ENCODE results near the gene PRKAG3. TPM values are rescaled to one million over a fixed set of nuclear protein-coding genes. Genes with fewer than 3 reads are reported as not detected.

PRKAG3 gene
- total RNA-seq, 1 donor from 2014 or later, result not detected

- Mint-ChIP-seq H3K4me3 (ENCODE audit: low read depth) (peak overlapping the region; percentile 57), H3K9me3 (ENCODE audit: low read depth) (no peaks in the 10 kb centered on the region), H3K27me3 (peaks cover 90% of the 10 kb centered on the region), H3K4me1 (ENCODE audit: low read depth) (peaks cover 11% of the 10 kb centered on the region), H3K27ac (no peak overlapping the region), H3K36me3 (ENCODE audit: insufficient read depth) (no peaks in the 10 kb centered on the region)
- TF ChIP-seq CTCF (IDR thresholded peaks at IDR 0.05; ENCODE audit: unreplicated experiment), result no peak
- DNase-seq (ENCODE audit: low spot score, unreplicated experiment), result no peak
Observed at GRCh38 chr2:218858671-218859555, 27.3 kb upstream of the PRKAG3 start.

- H3K4me1 Mint-ChIP-seq (ENCODE audit: low read depth), result peaks cover 11% of the 10 kb centered on the region
- H3K4me3 Mint-ChIP-seq (ENCODE audit: low read depth), result no peak overlapping the region
- H3K36me3 Mint-ChIP-seq (ENCODE audit: insufficient read depth), result no peaks in the 10 kb centered on the region
- no peak overlapping the region for H3K27ac Mint-ChIP-seq
- H3K27me3 Mint-ChIP-seq, result peaks cover 90% of the 10 kb centered on the region
- no peak for DNase-seq (ENCODE audit: low spot score, unreplicated experiment)
- no peak for TF ChIP-seq CTCF (IDR thresholded peaks at IDR 0.05; ENCODE audit: unreplicated experiment)
- H3K9me3 Mint-ChIP-seq (ENCODE audit: low read depth), result no peaks in the 10 kb centered on the region
Observed at GRCh38 chr2:218858138-218858445, 26.5 kb upstream of the PRKAG3 start.

- H3K4me1 Mint-ChIP-seq (ENCODE audit: low read depth), result peaks cover 11% of the 10 kb centered on the region
Observed at GRCh38 chr2:218857371-218858137, 26.0 kb upstream of the PRKAG3 start.

GRCh38 chr2:218856896-218857243, 25.3 kb upstream of the PRKAG3 start:
- Mint-ChIP-seq H3K36me3 (ENCODE audit: insufficient read depth) (no peaks in the 10 kb centered on the region), H3K9me3 (ENCODE audit: low read depth) (no peaks in the 10 kb centered on the region), H3K4me3 (ENCODE audit: low read depth) (no peak overlapping the region), H3K27me3 (peaks cover 86% of the 10 kb centered on the region), H3K27ac (no peak overlapping the region), H3K4me1 (ENCODE audit: low read depth) (peaks cover 11% of the 10 kb centered on the region)
- DNase-seq (ENCODE audit: low spot score, unreplicated experiment), result no peak
- TF ChIP-seq CTCF (IDR thresholded peaks at IDR 0.05; ENCODE audit: unreplicated experiment), result no peak

More at GRCh38 chr2:218857371-218858137, 26.0 kb upstream of the PRKAG3 start:
- DNase-seq (ENCODE audit: low spot score, unreplicated experiment), result no peak
- Mint-ChIP-seq H3K36me3 (ENCODE audit: insufficient read depth) (no peaks in the 10 kb centered on the region), H3K4me3 (ENCODE audit: low read depth) (no peak overlapping the region), H3K27me3 (peaks cover 90% of the 10 kb centered on the region), H3K27ac (no peak overlapping the region), H3K9me3 (ENCODE audit: low read depth) (no peaks in the 10 kb centered on the region)
- no peak for TF ChIP-seq CTCF (IDR thresholded peaks at IDR 0.05; ENCODE audit: unreplicated experiment)

GRCh38 chr2:218856167-218856895, 24.7 kb upstream of the PRKAG3 start:
- H3K4me3 Mint-ChIP-seq (ENCODE audit: low read depth), result no peak overlapping the region
- TF ChIP-seq CTCF (IDR thresholded peaks at IDR 0.05; ENCODE audit: unreplicated experiment), result no peak
- peaks cover 11% of the 10 kb centered on the region for H3K4me1 Mint-ChIP-seq (ENCODE audit: low read depth)
- DNase-seq (ENCODE audit: low spot score, unreplicated experiment), result no peak
- H3K27ac Mint-ChIP-seq, result no peak overlapping the region
- H3K36me3 Mint-ChIP-seq (ENCODE audit: insufficient read depth), result no peaks in the 10 kb centered on the region
- H3K27me3 Mint-ChIP-seq, result peaks cover 81% of the 10 kb centered on the region
- H3K9me3 Mint-ChIP-seq (ENCODE audit: low read depth), result no peaks in the 10 kb centered on the region
